ENCODE measurements around the gene C1QTNF12. TPM values are rescaled to one million over a fixed set of nuclear protein-coding genes. Genes with fewer than 3 reads are reported as not detected.

C1QTNF12 gene
- total and polyA plus RNA-seq, 2 of the 8 experiments (the other 6 are each of a cell fraction or from before 2014, with no cell fraction given), result 2.1 to 3.7 TPM

GRCh38 chr1:1273512-1274298 lies 27.2 kb upstream of the C1QTNF12 start, which contains the start of gene UBE2J2:
UBE2J2 (minus strand) TSS chr1:1273854; CDS start chr1:1267992, 5,862 bp downstream.
- H3K9ac ChIP-seq (replicated peaks in 1 of 4; ENCODE audit: extremely low read depth in 1 of 4, low read depth in 3 of 4, low read length in 3 of 4), result peak within 1 kb of the TSS; percentile 71 to 99 (median 88)
- TF ChIP-seq SIRT6 (IDR thresholded peaks at IDR 0.05; ENCODE audit: low read length), result no peak
- TF ChIP-seq SIX5 (IDR thresholded peaks at IDR 0.05; ENCODE audit: low read depth, low read length), result no peak
- TF ChIP-seq NRF1 (IDR thresholded peaks at IDR 0.05; ENCODE audit: low read depth, low read length), result peak; percentile 38
- TF ChIP-seq SUZ12 (IDR thresholded peaks at IDR 0.05; ENCODE audit: low read length), result no peak
- TF ChIP-seq RBBP5 (IDR thresholded peaks at IDR 0.05; ENCODE audit: borderline replicate concordance, low read depth, low read length), result peak; percentile 41; the same call in 1 of the 2 replicates
- TF ChIP-seq CTBP2 (IDR thresholded peaks at IDR 0.05; ENCODE audit: borderline replicate concordance, insufficient read depth, insufficient read length, low read length), result no peak
- no peak for TF ChIP-seq MAFK (IDR thresholded peaks at IDR 0.05; ENCODE audit: low read depth, low read length)
- TF ChIP-seq HDAC6 (IDR thresholded peaks at IDR 0.05; ENCODE audit: low read depth, low read length), result no peak
- TF ChIP-seq PHF8 (conservative IDR thresholded peaks at IDR 0.05; ENCODE audit: low read depth, low read length), result peak; percentile 76
- no peak for TF ChIP-seq BCL11A (IDR thresholded peaks at IDR 0.05; ENCODE audit: low read depth in 2 of 2, low read length in 2 of 2)
- peak; percentile 74 for TF ChIP-seq TAF1 (IDR thresholded peaks at IDR 0.05; ENCODE audit: low read depth, low read length)
- TF ChIP-seq POLR2A (IDR thresholded peaks at IDR 0.05; ENCODE audit: control extremely low read depth in 1 of 2, low read depth in 2 of 2, low read length in 2 of 2), result peak in 1 of 2 experiments; percentile 77; a peak in 2 of 3 replicates

More at GRCh38 chr1:1273512-1274298, 27.2 kb upstream of the C1QTNF12 start, which contains the start of gene UBE2J2:
- Histone ChIP-seq H4K91ac (replicated peaks; ENCODE audit: insufficient read length, low read length) (peak within 1 kb of the TSS; percentile 22), H3K23me2 (ENCODE audit: low read depth, low read length) (peaks cover 12% of the 10 kb centered on the region; the same call in 1 of the 2 replicates), H3K56ac (replicated peaks; ENCODE audit: insufficient read length, low read depth, low read length) (peak within 1 kb of the TSS; percentile 46), H2BK20ac (ENCODE audit: low read length) (no peak within 1 kb of the TSS), H2AFZ (ENCODE audit: low read length) (peak within 1 kb of the TSS; percentile 9; the same call in 1 of the 2 replicates), H2BK5ac (ENCODE audit: low read depth, low read length) (peak within 1 kb of the TSS; percentile 66; the same call in 1 of the 2 replicates), H3K14ac (ENCODE audit: insufficient read length) (no peak within 1 kb of the TSS), H3K18ac (ENCODE audit: extremely low read depth, low read length) (peak within 1 kb of the TSS; percentile 5; the same call in 1 of the 2 replicates), H2BK120ac (replicated peaks; ENCODE audit: low read depth, low read length) (no peak within 1 kb of the TSS), H3K27me3 (replicated peaks in 1 of 4; ENCODE audit: control insufficient read depth in 3 of 4, extremely low read depth in 1 of 4, insufficient read depth in 3 of 4, low read length in 3 of 4) (no peaks in the 10 kb centered on the region; a peak in 1 of 7 replicates), H3K4me3 (ENCODE audit: extremely low read depth in 1 of 4, insufficient read depth in 2 of 4, low read depth in 3 of 4, low read length in 4 of 4) (peak within 1 kb of the TSS; percentile 88 to 99 (median 91)), H2BK12ac (ENCODE audit: low read depth, low read length) (peak within 1 kb of the TSS; percentile 18; the same call in 1 of the 2 replicates), H3K23ac (ENCODE audit: insufficient read length) (no peak within 1 kb of the TSS), H2BK15ac (ENCODE audit: low read length) (peak within 1 kb of the TSS; percentile 75; the same call in 1 of the 2 replicates), H3K79me1 (ENCODE audit: low read depth, low read length) (peaks cover 19% of the 10 kb centered on the region), H3K4me1 (replicated peaks in 1 of 4; ENCODE audit: control insufficient read depth in 3 of 4, insufficient read depth in 4 of 4, low read length in 3 of 4) (peaks cover 0 to 17% (median 8%) of the 10 kb centered on the region in 4 experiments; a peak in 5 of 7 replicates), H3K79me2 (ENCODE audit: control insufficient read depth in 1 of 2, insufficient read depth in 2 of 2, low read length in 2 of 2) (peaks cover 12 to 42% of the 10 kb centered on the region in 2 experiments; a peak in 3 of 4 replicates), H4K8ac (ENCODE audit: extremely low read depth, insufficient read depth, low read length) (peak within 1 kb of the TSS; percentile 99), H3K4ac (replicated peaks; ENCODE audit: insufficient read length, low read depth, low read length) (peak within 1 kb of the TSS; percentile 75), H3K27ac (ENCODE audit: low read depth, low read length) (peak within 1 kb of the TSS; percentile 83; the same call in 1 of the 2 replicates), H2AK5ac (ENCODE audit: low read depth, low read length) (no peak within 1 kb of the TSS), H3K4me2 (ENCODE audit: insufficient read depth in 1 of 2, low read depth in 2 of 2, low read length in 2 of 2) (peak within 1 kb of the TSS; percentile 81 to 95), H3K36me3 (ENCODE audit: control insufficient read depth in 2 of 4, insufficient read depth in 4 of 4, low read length in 3 of 4) (peaks cover 0 to 2% (median under 1%) of the 10 kb centered on the region in 4 experiments; a peak in 1 of 8 replicates), H4K20me1 (replicated peaks in 1 of 2; ENCODE audit: control insufficient read depth in 1 of 2, insufficient read depth in 2 of 2, low read length in 2 of 2) (peaks cover 20 to 22% of the 10 kb centered on the region in 2 experiments), H3K9me3 (ENCODE audit: insufficient read depth in 2 of 2, low read depth in 1 of 2, low read length in 1 of 2) (no peaks in the 10 kb centered on the region), H4K5ac (ENCODE audit: insufficient read length, low read depth, low read length) (no peak within 1 kb of the TSS)
- no peak for FAIRE-seq
- peak; percentile 58 to 90 for DNase-seq (ENCODE audit: low read depth in 1 of 2, low spot score in 2 of 2)
- CTCF ChIA-PET (ENCODE audit: partially characterized antibody), result interaction anchor here (1.4 kb wide), 1 partner anchor 18 kb away, joined by 5 read pairs; no protein-coding TSS in a partner anchor
- POLR2A ChIA-PET (ENCODE audit: partially characterized antibody), result interaction anchor here (0.7 to 3.0 kb wide), 6 partner anchors 12 to 129 kb away, joined by 3 to 12 read pairs (median 4); no protein-coding TSS in a partner anchor
- 1% methylated on average over 43 of the region's 105 CpGs; no CpG with 5 or more reads in 1 of the 2 experiments for WGBS, 2 experiments (ENCODE audit: extremely low coverage in 1 of 2, insufficient coverage in 1 of 2, insufficient read length in 1 of 2, insufficient replicate concordance in 2 of 2, low coverage in 1 of 2, low lambda C conversion rate in 2 of 2, missing lambda C conversion rate in 1 of 2)
